Activated CD4-positive, CD25-positive, alpha-beta regulatory T cell treated with anti-CD3 and anti-CD28 coated beads, Interleukin-2, amount 50 U/mL, for 72 hours (primary cell): ENCODE measurements around the gene TCERG1L.
"Not testable (repeated sequence)": the region's sequence is repeated elsewhere in the genome, so short reads cannot be mapped to it uniquely, and the experiment has no call there.

Source experiments
- DNase-seq: peaks from one replicate; pipeline ENCODE4 v3.0.0; 2021

TCERG1L gene

DNA sequence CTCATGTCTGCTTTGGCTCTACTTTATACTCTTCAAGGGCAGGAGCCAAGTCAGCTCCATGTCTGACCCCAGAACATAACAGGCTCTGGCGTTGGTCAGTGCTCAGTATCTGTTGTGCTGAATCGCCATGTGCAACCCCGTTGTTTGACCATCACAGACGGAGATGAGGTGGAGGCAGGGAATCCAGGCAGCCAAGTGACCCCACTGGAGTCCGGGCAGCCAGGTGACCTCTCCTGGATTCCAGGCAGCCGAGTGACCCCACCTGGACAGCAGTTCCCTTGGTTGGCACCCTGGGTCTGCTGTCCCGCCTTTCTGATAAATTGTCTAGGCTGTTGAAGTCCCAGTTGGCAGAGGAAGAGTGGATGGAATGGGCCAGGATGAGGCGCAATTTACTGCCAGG lies 232.2 kb downstream of the TCERG1L start:
- no peak for DNase-seq

DNA sequence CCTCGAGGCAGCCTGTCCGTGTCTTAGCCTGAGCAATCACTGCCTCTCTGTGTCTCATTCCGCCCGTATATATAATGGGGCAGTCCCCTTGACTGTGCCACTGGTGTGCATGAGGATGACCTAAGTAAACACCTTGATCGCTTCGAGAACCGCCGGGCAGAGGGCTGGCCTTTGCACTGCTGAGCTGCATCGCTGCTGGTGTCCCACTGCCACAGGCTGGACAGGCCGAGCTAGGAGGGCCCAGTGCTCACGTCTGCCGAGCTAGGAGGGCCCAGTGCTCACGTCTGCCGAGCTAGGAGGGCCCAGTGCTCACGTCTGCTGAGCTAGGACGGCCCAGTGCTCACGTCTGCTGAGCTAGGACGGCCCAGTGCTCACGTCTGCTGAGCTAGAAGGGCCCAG lies 232.6 kb downstream of the TCERG1L start:
- DNase-seq = not testable (repeated sequence)

DNA sequence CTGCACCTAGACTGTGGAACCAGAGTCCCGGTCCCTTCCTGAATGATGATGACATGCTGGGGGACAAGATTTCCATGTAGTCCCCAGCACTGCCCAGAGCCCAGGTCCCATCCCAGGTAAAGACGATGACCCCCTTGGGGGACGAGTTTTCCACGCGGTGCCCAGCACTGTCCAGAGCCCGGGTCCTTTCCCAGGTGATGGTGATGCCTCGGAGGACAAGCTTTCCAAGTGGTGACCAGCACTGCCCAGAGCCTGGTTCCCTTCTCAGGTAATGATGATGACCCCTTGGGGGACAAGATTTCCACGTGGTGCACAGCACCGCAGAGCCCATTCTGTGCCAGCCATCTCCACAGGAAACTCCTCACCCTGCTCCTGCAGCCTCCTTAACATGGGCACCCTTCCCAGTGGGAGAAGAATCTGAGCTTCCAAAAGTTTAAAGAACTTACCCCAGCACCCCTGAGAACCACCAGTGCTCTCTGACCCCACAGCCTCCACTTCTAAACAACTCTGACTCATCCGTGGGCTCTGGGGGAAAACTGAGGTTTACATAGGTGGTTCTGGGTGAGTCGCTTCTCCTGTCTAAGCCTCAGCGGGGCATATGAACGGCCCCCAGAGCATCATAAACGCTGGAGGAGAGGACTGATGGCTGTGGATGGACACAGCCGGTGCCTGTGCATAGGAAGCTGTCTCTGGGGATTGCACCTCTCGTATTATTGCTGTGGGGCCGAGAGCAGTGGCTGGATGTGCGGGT lies 233.2 kb downstream of the TCERG1L start:
- no peak for DNase-seq

DNA sequence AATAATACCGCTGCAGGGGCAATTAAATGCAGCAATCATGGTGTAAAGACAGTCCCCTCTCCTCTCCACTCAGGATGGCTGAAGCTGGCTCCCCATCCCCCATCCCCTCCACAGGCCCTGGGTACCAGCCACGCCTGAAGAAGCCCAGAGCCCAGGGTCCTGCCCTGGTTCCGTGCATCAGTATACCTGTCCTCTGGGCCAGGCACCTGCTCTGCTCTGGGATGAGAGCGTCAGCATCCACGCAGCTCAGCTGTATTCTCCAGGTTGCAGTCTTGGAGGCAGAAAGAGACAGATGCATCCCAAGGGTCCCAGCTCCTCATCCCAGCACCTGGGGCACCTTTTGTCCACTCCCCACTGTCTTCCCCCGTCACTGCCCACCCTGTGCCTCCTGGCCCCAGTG lies 233.8 kb downstream of the TCERG1L start:
- DNase-seq = no peak

DNA sequence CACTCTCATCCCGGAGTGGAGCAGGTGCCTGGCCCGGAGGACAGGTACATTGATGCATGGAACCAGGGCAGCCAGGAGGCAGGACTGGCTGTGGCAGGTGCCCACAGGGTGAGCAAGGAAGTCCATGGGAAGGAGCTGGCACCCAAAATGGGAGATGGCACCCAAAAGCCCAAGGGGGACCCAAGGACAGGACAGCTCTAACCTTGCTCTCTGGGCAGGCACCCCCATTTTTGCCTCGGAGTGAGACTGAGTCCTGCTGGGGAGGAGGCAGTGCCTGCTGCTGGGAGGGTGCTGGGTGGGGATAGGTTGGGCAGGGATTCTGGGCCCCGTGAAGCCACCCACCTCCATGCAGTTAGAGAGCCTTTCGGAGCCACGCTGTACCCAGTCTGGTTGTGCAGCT lies 234.5 kb downstream of the TCERG1L start:
- no peak for DNase-seq

DNA sequence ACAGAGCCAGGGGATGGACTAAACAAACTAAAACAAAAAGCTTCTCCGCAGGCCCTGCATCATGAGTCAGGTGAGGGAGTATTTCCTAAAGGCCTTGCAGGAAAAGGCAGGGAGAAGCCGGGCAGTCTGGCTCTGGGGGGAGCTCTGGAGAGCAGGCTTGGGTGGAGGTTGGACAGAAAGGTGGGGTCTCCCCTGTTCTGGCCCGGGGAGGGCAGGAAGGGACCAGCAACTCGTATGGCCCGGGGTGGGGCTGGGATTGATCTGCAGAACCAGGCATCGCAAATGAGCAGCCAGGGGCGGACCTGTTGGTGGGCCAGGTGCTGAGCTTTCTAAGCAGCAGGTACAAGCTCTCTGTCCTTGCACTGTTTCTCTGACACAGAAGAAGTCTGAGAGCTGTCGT lies 235.2 kb downstream of the TCERG1L start:
- DNase-seq = no peak

DNA sequence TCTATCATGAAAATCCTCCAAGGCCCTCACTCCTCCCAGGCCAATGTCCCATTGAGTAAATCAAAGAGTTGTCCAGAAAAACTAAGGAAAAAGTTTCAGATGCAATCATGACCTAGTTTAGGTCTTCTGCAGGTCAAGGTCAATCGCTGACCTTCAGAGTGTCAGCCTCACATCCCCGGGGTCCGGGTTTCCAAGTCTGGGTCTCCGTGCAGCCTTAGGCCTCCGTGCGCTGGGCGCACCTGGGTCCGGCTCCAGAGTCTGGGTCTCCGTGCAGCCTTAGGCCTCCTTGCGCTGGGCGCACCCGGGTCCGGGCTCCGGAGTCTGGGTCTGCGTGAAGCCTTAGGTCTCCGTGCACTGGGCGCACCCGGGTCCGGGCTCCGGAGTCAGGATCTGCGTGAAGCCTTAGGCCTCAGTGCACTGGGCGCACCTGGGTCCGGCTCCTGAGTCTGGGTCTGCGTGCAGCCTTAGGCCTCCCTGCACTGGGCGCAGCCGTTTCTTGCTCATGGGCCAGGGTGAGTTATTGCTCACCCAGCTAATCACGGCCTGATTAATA lies 236.2 kb downstream of the TCERG1L start:
- DNase-seq = no peak

DNA sequence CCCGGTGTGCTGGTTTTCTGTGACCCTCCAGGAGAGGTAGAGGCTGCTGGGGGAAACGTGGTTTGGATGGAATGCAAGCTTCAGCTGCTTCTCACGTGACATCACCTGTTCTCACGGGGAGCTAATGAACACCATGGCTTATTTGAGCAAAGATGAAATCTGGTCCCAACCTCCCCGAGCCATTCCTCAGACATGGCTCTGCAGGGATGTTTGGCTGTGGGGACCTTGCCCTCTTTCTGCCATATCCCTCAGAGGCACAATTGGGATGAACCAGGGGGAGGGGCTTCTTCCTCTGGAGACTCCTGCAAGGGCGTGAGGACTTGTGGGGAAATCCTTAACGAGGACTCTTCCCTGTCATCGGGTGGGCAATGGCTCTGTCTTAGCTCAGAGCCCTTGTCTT lies 236.8 kb downstream of the TCERG1L start:
- no peak for DNase-seq

DNA sequence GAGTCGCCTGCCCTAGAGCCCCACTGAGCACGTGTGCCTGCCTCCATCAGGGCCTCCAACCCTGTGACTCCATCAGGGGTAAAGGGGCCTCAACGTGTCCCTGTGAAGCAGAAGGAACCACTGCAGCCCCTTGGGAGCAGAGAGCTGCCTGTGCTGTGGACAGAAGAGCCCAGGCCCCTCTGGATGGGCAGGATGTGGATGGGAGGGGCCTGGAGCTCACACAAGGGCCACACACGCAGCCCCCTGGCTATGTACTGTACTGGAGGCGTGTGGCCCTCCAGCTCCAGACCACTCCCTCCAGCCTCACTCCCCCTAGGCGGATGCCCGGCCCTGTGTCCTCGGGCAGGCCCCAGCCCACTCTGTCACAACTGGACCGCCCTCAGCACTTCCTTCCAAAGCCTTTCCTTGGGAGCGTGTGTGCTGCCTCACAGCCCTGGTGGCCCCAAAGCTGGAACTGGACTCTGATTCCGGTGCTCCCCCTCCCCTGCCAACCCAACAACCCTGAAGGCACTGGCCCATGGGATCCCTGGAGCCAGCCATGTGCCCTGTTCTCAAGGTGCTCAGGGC lies 238.0 kb downstream of the TCERG1L start:
- no peak for DNase-seq

DNA sequence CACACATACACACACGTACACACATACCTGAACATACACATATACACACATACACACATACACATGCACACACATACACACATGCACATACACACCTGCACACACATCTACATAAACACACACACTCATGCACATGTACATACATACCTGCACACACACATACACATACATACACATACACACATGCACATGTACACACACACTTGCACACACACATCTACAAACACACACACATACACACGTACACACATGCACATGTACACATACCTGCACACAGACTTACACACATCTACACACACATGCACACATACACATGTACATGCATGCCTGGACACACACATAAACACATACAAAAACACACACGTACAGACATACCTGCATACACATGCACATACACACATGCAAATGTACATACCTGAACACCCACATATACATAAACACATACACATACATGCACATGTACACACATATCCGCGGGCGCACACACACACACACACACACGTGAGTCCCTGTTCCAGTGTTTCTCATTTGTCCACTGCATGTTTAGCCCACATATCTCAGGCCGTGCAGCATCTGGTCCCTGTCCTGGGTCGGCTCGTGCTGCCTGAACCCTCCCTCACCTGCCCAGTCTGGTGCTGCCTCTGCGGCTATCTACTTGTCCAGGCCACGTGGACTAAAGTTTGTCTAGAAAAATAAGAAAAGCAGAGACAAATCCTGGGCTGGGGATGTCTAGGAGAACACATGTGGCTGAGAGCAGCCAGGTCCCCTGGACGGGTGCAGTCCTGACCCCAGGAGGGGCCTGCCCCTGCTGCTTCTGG lies 238.7 kb downstream of the TCERG1L start:
- DNase-seq = no peak

DNA sequence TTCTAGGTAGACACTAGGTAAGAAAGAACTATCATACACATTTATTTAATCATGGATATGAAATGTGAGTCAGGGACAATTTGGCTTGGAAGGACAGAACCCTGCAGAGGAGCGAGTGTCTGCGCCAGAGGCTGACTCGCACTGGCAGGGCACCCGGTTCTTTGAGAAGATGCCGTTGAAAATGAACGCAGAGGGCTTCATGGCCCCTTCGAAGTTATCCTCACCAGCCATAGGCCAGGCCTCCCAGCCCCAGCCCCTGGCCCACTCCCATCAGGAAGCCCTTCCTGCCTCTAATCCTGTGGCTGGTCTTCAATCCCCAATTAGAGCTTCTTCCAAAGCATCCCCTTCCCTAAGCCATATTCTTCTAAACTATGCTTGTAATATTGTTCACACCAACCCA lies 239.8 kb downstream of the TCERG1L start:
- DNase-seq = no peak

DNA sequence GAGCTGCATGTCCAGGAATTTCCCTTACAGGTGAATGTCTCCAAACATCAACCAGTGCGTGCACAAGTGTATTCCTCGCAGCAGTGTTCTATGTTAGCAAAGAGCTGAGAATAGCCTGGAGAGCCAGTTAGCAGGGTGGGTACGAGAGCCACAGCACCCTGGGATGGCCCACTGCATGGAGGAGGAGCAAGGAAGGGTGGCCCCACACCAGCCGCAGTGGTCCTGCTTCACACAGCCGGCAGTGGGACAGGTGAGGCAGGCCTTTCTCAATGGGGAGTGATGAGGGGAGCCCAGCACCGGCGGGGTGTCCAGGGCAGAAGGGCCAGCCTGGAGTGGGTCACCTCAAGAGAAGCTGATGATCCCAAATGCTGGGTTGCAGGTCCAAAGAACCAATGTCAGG lies 240.7 kb downstream of the TCERG1L start:
- DNase-seq = no peak

DNA sequence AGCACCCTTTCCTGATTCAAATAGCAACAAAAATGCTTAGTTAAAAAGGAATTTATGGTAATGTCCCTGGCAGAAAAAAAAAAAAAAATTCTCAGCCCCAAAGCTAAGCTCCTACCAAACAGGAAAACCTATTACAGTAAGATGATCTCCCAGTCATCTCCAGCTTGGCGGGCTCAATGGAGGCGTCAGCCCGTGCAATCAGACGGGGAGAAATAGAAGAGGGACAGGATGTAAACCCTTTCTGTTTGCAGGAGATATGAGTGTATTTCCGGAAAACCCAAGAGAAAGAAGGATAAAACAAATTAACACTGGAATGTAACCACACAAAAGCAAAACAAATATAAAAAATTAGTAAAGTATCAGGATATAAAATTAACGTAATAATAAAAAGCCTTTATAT lies 242.8 kb downstream of the TCERG1L start:
- no peak for DNase-seq

DNA sequence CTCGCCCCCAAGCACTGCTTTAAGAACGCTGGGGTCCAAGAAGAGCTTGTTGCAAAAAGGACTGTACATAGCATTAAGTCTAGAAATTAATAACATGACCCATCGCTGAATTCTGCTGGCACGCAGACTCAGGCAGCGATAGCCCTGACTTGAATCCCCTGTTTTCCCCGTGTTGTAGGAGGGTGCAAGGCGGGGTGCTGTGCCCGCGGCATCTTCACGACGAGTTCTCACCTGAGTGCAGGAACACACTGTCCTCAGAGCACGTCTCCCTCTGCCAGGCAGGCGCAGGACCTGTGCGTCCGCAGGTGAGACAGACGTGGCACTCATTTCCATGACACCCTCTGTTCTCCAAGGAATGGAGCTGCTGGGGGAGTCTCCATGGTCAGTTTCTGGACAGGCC lies 243.2 kb downstream of the TCERG1L start:
- no peak for DNase-seq

DNA sequence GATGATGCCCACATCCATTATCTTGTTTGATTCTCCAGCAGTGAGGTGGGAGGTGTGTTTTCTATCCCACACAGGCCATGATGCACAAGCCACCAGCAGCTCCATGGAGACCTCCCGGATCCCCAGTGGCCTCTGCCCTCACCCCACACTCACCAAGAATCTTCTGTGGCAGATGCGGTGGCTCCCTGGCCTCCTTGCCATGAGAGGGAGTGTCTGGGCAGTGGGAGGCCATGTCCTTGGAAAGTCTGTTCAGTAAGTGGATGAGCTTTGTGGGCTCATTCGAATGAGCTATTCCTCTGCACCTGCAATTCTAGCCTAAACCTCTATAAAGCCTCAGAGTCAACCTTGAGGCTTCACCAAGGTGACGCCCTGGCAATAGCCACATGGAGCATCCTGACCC lies 243.8 kb downstream of the TCERG1L start:
- no peak for DNase-seq

DNA sequence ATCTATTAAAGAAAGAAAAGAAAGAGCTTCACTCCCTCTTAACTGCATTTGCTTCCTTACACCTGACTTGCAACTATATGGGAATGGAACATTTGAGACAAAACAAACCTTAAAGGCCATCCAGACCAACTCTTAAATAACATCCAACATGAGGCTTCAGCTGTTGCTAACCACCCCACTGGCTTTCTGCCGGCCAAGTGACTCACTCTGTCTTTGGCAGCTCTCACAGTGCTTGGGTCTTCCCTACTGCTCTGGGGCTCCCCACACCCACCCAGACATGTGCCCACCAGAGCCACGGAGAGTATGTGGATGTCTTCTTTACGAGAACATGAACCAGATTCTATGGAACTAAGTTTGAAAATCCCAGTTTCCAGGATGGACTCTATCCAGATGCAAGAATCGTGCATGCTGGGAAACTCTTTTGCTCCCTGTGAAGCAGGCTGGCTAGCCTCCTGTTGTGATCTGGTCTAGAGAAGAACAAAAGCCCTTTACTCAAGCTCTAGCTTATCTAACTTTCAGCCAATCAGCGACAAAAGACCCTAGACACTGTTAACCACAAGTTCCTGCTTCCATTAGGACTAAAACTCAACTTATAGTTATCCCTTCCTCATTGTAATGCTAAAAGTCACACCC lies 245.7 kb downstream of the TCERG1L start:
- no peak for DNase-seq

DNA sequence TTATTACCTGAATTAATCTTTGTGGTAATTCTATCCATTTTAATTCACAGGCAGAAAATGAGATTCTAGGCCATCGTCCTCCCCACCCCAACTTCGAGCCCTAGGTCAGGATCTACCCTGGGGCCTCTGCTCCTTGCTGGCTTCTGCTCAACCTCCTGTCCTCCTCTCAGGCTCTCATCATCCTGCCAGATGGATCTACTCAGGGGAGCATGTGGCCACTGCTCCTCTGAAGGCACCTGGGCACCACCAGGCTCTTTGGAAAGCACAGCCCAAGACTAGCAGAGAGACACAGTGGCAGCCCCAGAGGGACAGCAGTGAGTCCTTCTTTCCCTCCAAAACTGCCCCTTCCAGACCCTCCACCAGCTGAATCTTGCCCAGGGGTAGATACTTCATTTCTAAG lies 248.2 kb downstream of the TCERG1L start:
- no peak for DNase-seq

DNA sequence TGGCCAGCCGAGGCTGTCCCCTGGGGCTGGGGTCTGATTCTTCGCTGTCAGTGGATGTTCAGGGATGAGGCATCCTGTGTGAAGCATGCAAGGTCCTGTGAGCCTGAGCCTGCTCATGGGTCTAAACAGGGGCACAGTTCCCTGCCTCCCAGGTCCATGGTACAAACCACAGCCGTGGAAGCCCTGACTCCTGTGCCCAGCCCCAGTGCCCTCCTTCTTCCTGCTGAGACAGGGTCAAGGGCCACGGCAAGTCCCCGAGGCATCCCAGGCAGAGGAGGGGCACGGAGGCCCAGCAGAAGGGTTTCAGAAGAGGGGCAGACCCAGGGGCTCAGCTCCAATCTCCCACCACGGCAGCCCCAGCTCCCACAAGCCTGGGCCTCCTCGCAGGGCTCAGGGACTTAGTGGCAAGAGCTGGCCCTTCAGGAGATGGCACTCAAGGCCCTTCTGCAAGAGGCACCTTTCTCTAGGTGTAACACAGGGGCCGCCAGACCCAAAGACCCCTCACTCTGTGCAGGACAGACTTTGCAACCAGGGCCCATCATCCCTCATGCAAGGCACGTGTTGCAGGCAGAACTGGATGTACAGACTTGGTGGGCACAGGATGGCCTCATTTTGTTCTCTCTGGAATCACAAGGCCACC lies 248.8 kb downstream of the TCERG1L start:
- no peak for DNase-seq

DNA sequence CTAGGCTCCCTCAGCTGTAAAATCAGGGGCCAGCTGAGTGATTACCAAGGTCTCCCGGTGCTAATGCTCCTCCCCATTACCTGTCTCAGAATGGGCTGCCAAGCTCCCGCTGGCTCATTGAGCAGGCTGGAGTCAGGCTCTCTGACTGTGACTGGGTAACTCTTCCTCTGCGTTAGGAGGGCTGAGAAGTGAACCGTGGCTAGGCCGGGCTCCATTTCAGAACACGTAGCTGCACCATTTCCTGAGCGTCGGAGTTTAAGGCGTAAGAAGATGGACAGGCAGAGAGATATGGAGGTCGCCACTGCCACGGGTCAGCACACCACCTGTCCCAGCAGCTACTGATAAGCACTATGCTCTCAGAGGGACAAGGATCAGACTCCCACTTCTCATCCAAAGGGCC lies 250.3 kb downstream of the TCERG1L start:
- no peak for DNase-seq

DNA sequence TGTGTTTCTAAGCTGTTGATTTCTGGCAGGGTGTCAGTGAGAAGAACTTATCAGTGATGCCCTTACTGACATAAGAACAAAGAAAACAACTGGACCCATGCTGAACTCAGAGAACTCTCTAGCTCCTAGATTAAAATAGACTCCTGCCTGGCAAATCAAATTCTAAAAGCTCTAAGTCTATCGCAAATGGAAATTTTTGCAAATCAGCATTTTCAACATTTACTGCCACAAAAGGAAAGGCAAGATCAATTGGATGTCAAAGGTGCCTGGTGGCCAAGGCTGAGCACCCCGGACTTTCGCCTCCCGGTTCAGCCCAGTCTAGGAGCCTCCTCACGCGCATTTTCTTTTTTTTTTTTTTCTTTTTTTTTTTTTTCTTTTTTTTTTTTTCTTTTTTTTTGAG lies 251.6 kb downstream of the TCERG1L start:
- DNase-seq = no peak

DNA sequence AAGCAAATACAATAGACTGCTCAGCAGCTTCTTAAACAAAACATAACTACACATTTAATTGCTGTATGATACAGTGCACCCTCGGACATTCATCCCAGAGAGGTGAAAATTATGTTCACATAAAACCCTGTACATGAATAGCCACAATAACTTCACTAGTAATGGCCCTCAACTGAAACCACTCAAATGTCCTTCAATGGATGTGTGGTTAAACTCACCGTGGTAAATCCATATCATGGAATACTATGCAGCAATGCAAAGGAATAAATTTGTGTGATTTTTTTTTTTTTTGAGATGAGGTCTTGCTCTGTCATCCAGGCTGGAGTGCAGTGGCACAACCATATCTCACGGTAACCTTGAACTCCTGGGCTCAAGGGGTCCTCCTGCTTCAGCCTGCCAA lies 252.7 kb downstream of the TCERG1L start:
- no peak for DNase-seq

DNA sequence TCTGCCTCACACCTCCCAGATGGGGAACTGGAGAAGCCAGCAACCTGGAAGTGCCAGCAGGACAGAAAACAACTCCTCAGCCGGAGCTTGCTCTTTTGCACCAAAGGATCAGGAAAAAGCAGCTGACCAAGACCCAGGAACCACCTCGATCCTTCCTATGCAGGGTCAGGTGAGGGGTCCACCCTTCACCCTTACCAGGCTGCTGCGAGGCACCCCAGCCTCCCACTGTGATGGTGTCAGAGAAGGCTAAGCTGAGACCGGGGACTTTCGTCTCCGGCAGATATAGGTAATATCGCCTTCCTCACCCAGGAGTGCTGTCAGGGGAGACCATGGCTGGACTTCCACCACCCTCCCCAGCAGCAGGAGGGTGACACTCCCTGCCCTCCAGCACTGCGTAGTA lies 254.7 kb downstream of the TCERG1L start:
- DNase-seq = no peak

DNA sequence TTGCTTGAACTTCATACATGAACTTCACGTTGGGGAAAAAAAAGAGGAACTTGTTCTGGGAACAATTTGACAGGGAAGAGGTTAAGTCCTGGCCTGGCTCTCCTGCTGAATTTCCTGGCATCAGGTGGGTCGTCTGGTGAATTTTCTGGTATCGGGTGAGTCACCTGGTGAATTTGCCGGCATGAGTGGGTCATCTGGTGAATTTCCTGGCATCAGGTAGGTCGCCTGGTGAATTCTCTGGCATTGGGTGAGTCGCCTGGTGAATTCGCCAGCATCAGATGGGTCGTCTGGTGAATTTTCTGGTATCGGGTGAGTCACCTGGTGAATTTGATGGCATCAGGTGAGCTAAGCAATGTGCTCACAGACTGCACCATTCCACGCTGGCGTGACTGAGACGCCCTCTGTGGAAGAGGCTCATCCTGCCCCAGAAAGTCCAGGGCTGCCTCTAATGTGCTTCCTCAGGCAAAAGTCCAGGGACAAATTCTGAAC lies 255.4 kb downstream of the TCERG1L start:
- DNase-seq = no peak
